ENCODE data around the gene DUSP9.

Gene DUSP9

DNA sequence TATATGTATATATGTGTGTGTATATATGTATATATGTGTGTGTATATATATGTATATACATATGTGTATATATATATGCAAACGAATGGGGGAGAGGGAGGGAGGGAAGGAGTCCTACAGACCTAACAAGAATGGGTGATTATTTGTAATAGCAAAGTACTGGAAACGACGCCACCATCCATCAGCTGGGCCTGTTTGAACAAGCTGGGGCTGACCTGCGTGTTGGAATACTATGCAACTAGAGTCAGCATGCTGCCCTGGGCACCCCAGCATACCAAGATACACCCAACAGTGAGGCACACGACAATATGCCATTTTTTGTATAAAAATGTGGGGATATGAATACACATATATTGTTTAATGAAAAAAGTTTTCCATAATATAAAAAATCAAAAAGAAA is 26.4 kb upstream of the DUSP9 start:
- Histone ChIP-seq H3K4me1 (ENCODE audit: control insufficient read depth in 5 of 5, insufficient read depth in 5 of 5, low read length in 5 of 5) (peaks cover 0 to 13% (median 5%) of the 10 kb centered on the region in 5 donors), H3K36me3 (ENCODE audit: control insufficient read depth in 5 of 5, insufficient read depth in 5 of 5, low read length in 5 of 5) (no peaks in the 10 kb centered on the region), H3K9ac (ENCODE audit: low read length in 5 of 5) (no peak overlapping the region), H3K27me3 (ENCODE audit: control insufficient read depth in 5 of 5, insufficient read depth in 4 of 5, low read length in 5 of 5) (peaks cover 0 to 54% (median 20%) of the 10 kb centered on the region in 5 donors), H3K27ac (ENCODE audit: low read depth, low read length) (no peak overlapping the region), H3K9me3 (ENCODE audit: control insufficient read depth in 5 of 5, low read length in 5 of 5) (peaks cover 0 to 4% (median 0%) of the 10 kb centered on the region in 5 donors), H3K4me3 (ENCODE audit: low read depth in 1 of 5, low read length in 5 of 5) (no peak overlapping the region)

GRCh38 chrX:153621949-153622598 is 24.9 kb upstream of the DUSP9 start:
- Histone ChIP-seq H3K4me3 (ENCODE audit: low read depth in 1 of 5, low read length in 5 of 5) (no peak overlapping the region), H3K9ac (ENCODE audit: low read length in 5 of 5) (no peak overlapping the region), H3K36me3 (ENCODE audit: control insufficient read depth in 5 of 5, insufficient read depth in 5 of 5, low read length in 5 of 5) (no peaks in the 10 kb centered on the region), H3K4me1 (ENCODE audit: control insufficient read depth in 5 of 5, insufficient read depth in 5 of 5, low read length in 5 of 5) (peaks cover 0 to 13% (median 5%) of the 10 kb centered on the region in 5 donors), H3K27me3 (ENCODE audit: control insufficient read depth in 5 of 5, insufficient read depth in 4 of 5, low read length in 5 of 5) (peaks cover 0 to 47% (median 24%) of the 10 kb centered on the region in 5 donors), H3K27ac (ENCODE audit: low read depth, low read length) (no peak overlapping the region), H3K9me3 (ENCODE audit: control insufficient read depth in 5 of 5, low read length in 5 of 5) (peaks cover 0 to 4% (median 0%) of the 10 kb centered on the region in 5 donors)

- peaks cover 0 to 47% (median 29%) of the 10 kb centered on the region in 5 donors for H3K27me3 ChIP-seq (ENCODE audit: control insufficient read depth in 5 of 5, insufficient read depth in 4 of 5, low read length in 5 of 5)
- no peak overlapping the region for H3K27ac ChIP-seq (ENCODE audit: low read depth, low read length)
- H3K36me3 ChIP-seq (ENCODE audit: control insufficient read depth in 5 of 5, insufficient read depth in 5 of 5, low read length in 5 of 5) = no peaks in the 10 kb centered on the region
- peaks cover 0 to 16% (median 5%) of the 10 kb centered on the region in 5 donors for H3K4me1 ChIP-seq (ENCODE audit: control insufficient read depth in 5 of 5, insufficient read depth in 5 of 5, low read length in 5 of 5)
- H3K9ac ChIP-seq (ENCODE audit: low read length in 5 of 5) = no peak overlapping the region
- H3K4me3 ChIP-seq (ENCODE audit: low read depth in 1 of 5, low read length in 5 of 5) = peak overlapping the region in 1 of 5 donors; percentile 4
- H3K9me3 ChIP-seq (ENCODE audit: control insufficient read depth in 5 of 5, low read length in 5 of 5) = peaks cover 0 to 4% (median 0%) of the 10 kb centered on the region in 5 donors
These were observed 24.2 kb upstream of the DUSP9 start for GRCh38 chrX:153622661-153623309.

DNA sequence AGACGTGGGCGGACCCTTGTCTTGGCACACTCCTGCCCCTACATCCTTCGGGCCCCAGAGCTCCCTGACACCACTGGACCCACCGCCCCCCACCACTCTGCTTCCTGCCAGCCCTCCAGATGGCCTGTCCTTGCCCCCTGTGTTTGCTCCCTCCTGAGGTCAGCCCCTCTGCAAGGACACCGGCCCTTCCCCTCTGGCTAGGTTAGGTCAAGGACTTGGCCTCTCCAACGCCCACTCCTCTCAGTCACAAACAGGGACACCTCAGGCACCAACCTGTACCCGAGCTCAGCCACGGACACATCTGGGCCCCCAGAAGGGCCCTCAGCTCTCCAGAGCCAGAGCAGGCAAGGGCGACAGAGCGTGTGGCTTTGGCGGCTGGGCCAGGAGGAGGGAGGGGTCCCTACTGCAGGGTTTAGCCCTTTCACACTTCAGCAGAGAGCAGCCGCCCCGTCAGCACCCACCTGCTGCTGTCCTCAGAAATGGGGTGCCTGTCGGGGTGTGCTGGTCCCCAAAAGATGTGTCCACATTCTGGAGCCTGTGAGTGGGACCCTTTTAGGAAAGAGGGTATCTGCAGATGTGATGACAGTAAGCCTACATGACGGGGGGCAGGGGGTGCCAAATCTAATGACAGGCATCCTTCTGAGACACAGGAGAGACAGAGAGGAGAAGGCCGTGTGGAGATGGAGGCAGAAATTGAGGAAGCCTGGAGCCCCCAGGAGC is 23.5 kb upstream of the DUSP9 start:
- Histone ChIP-seq H3K27me3 (ENCODE audit: control insufficient read depth in 5 of 5, insufficient read depth in 4 of 5, low read length in 5 of 5) (peaks cover 0 to 46% (median 28%) of the 10 kb centered on the region in 5 donors), H3K9ac (ENCODE audit: low read length in 5 of 5) (no peak overlapping the region)

GRCh38 chrX:153624196-153625091 is 22.6 kb upstream of the DUSP9 start:
- H3K36me3 ChIP-seq (ENCODE audit: control insufficient read depth in 5 of 5, insufficient read depth in 5 of 5, low read length in 5 of 5) = no peaks in the 10 kb centered on the region
- H3K27ac ChIP-seq (ENCODE audit: low read depth, low read length) = no peak overlapping the region
- H3K4me3 ChIP-seq (ENCODE audit: low read depth in 1 of 5, low read length in 5 of 5) = no peak overlapping the region
- H3K9me3 ChIP-seq (ENCODE audit: control insufficient read depth in 5 of 5, low read length in 5 of 5) = peaks cover 0 to 4% (median 0%) of the 10 kb centered on the region in 5 donors
- peaks cover 0 to 44% (median 23%) of the 10 kb centered on the region in 5 donors for H3K27me3 ChIP-seq (ENCODE audit: control insufficient read depth in 5 of 5, insufficient read depth in 4 of 5, low read length in 5 of 5)
- H3K4me1 ChIP-seq (ENCODE audit: control insufficient read depth in 5 of 5, insufficient read depth in 5 of 5, low read length in 5 of 5) = peaks cover 0 to 16% (median 5%) of the 10 kb centered on the region in 5 donors
- H3K9ac ChIP-seq (ENCODE audit: low read length in 5 of 5) = no peak overlapping the region

More for the DNA sequence above, 23.5 kb upstream of the DUSP9 start:
- Histone ChIP-seq H3K4me3 (ENCODE audit: low read depth in 1 of 5, low read length in 5 of 5) (no peak overlapping the region), H3K27ac (ENCODE audit: low read depth, low read length) (no peak overlapping the region), H3K9me3 (ENCODE audit: control insufficient read depth in 5 of 5, low read length in 5 of 5) (peaks cover 0 to 4% (median 0%) of the 10 kb centered on the region in 5 donors), H3K4me1 (ENCODE audit: control insufficient read depth in 5 of 5, insufficient read depth in 5 of 5, low read length in 5 of 5) (peaks cover 0 to 16% (median 5%) of the 10 kb centered on the region in 5 donors), H3K36me3 (ENCODE audit: control insufficient read depth in 5 of 5, insufficient read depth in 5 of 5, low read length in 5 of 5) (no peaks in the 10 kb centered on the region)

- H3K27ac ChIP-seq (ENCODE audit: low read depth, low read length) = no peak overlapping the region
- H3K9me3 ChIP-seq (ENCODE audit: control insufficient read depth in 5 of 5, low read length in 5 of 5) = peaks cover 0 to 4% (median 3%) of the 10 kb centered on the region in 5 donors
- H3K4me3 ChIP-seq (ENCODE audit: low read depth in 1 of 5, low read length in 5 of 5) = no peak overlapping the region
- H3K4me1 ChIP-seq (ENCODE audit: control insufficient read depth in 5 of 5, insufficient read depth in 5 of 5, low read length in 5 of 5) = peaks cover 0 to 16% (median 5%) of the 10 kb centered on the region in 5 donors
- no peaks in the 10 kb centered on the region for H3K36me3 ChIP-seq (ENCODE audit: control insufficient read depth in 5 of 5, insufficient read depth in 5 of 5, low read length in 5 of 5)
- H3K9ac ChIP-seq (ENCODE audit: low read length in 5 of 5) = no peak overlapping the region
- peaks cover 0 to 43% (median 22%) of the 10 kb centered on the region in 5 donors for H3K27me3 ChIP-seq (ENCODE audit: control insufficient read depth in 5 of 5, insufficient read depth in 4 of 5, low read length in 5 of 5)
These were observed 21.6 kb upstream of the DUSP9 start for GRCh38 chrX:153625271-153626024.

DNA sequence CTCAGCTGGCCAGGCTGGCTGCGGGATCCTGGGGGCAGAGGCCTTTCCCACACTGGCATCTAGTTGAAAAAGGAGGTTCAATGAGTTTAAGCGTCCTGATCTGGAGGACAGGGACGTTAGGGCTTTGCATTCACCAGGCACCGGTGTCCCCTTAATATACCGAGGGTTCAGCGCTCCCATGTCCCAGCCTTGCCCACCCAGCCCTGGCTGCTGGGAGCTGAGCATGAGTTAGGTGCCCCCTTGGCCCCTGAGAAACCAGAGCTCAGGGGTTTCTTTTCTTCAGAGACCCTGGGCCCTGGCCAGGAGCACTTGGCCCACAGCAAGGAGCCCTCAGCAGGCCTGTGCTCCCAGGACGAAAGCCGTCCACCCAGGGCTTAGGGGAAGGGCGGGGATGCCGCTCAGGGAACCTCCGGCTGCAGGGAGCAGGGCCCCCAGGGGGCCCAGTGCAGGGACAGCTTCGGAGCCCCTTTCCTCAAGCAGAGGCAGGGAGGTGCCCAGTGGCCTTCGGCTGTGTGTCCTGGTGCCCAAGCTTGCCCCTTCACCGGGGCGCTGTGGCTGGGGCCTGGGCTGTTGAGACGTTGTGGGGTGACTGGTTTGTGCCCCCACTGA is 20.9 kb upstream of the DUSP9 start:
- Histone ChIP-seq H3K27ac (ENCODE audit: low read depth, low read length) (no peak overlapping the region), H3K9me3 (ENCODE audit: control insufficient read depth in 5 of 5, low read length in 5 of 5) (peaks cover 2 to 9% (median 4%) of the 10 kb centered on the region in 5 donors), H3K27me3 (ENCODE audit: control insufficient read depth in 5 of 5, insufficient read depth in 4 of 5, low read length in 5 of 5) (peaks cover 0 to 38% (median 22%) of the 10 kb centered on the region in 5 donors), H3K9ac (ENCODE audit: low read length in 5 of 5) (no peak overlapping the region), H3K4me1 (ENCODE audit: control insufficient read depth in 5 of 5, insufficient read depth in 5 of 5, low read length in 5 of 5) (peaks cover 0 to 16% (median 5%) of the 10 kb centered on the region in 5 donors), H3K4me3 (ENCODE audit: low read depth in 1 of 5, low read length in 5 of 5) (no peak overlapping the region), H3K36me3 (ENCODE audit: control insufficient read depth in 5 of 5, insufficient read depth in 5 of 5, low read length in 5 of 5) (no peaks in the 10 kb centered on the region)

GRCh38 chrX:153626863-153627674 is 19.9 kb upstream of the DUSP9 start:
- no peaks in the 10 kb centered on the region for H3K36me3 ChIP-seq (ENCODE audit: control insufficient read depth in 5 of 5, insufficient read depth in 5 of 5, low read length in 5 of 5)
- H3K4me3 ChIP-seq (ENCODE audit: low read depth in 1 of 5, low read length in 5 of 5) = no peak overlapping the region
- H3K9me3 ChIP-seq (ENCODE audit: control insufficient read depth in 5 of 5, low read length in 5 of 5) = peaks cover 8 to 18% (median 10%) of the 10 kb centered on the region in 5 donors
- peaks cover 0 to 38% (median 22%) of the 10 kb centered on the region in 5 donors for H3K27me3 ChIP-seq (ENCODE audit: control insufficient read depth in 5 of 5, insufficient read depth in 4 of 5, low read length in 5 of 5)
- no peak overlapping the region for H3K9ac ChIP-seq (ENCODE audit: low read length in 5 of 5)
- peaks cover 0 to 15% (median 5%) of the 10 kb centered on the region in 5 donors for H3K4me1 ChIP-seq (ENCODE audit: control insufficient read depth in 5 of 5, insufficient read depth in 5 of 5, low read length in 5 of 5)
- H3K27ac ChIP-seq (ENCODE audit: low read depth, low read length) = no peak overlapping the region
